K562 (cell line): Measurements from ENCODE around the gene CNNM2. TPM values are rescaled to one million over a fixed set of nuclear protein-coding genes. Genes with fewer than 3 reads are reported as not detected.

Experiments used
- CBFA2T2 ChIP-seq: fragments of 450-650 bp; conservative IDR thresholded peaks from 2 replicates; pipeline ENCODE4 v1.6.1; 2017; ENCODE audit warnings: mild to moderate bottlenecking
- CBX1 ChIP-seq: sonication (generic); IDR thresholded peaks from 2 replicates; pipeline ENCODE4 v1.6.1; 2016; ENCODE audit warnings: antibody characterized with exemption, low read depth, mild to moderate bottlenecking
- CBX2 ChIP-seq: fragments of 200-600 bp; sonication (generic); IDR thresholded peaks from one replicate; pipeline ENCODE4 v1.6.1; 2012; ENCODE audit warnings: mild to moderate bottlenecking, low read length, inconsistent platforms; ENCODE audit not compliant: insufficient read depth, poor library complexity, severe bottlenecking
- HMG20A ChIP-seq: fragments of 450-650 bp; formaldehyde crosslinking; conservative IDR thresholded peaks from 2 replicates; pipeline ENCODE4 v1.4.0; 2020; ENCODE audit warnings: mild to moderate bottlenecking, mixed read lengths
- HNRNPL ChIP-seq: fragments of 200-400 bp; formaldehyde crosslinking; IDR thresholded peaks from 2 replicates; pipeline ENCODE4 v1.6.1; 2017; ENCODE audit warnings: low read depth, mild to moderate bottlenecking, low read length
- RCOR1 ChIP-seq, 2 experiments: IDR thresholded peaks; 2 replicates each; pipeline ENCODE4 v1.6.1; 2012; ENCODE audit warnings: low read depth in 2 of 2, low read length in 2 of 2, borderline replicate concordance in 1 of 2, improper control_type of control experiment in 1 of 2
- ZFP36 ChIP-seq: fragments of 150-350 bp; IDR thresholded peaks from 2 replicates; pipeline ENCODE4 v1.6.1; 2018; ENCODE audit warnings: low read length, low read depth; ENCODE audit not compliant: partially characterized antibody
- ZNF12 ChIP-seq: sonication (generic); formaldehyde crosslinking; IDR thresholded peaks from 2 replicates; pipeline ENCODE4 v1.4.0; 2020; ENCODE audit warnings: mild to moderate bottlenecking, missing genetic modification reagents
- ZNF274 ChIP-seq: IDR thresholded peaks from 2 replicates; pipeline ENCODE4 v1.6.1; 2011; ENCODE audit warnings: low read depth, mild to moderate bottlenecking, low read length, moderate library complexity, borderline replicate concordance
- ZNF584 ChIP-seq: fragments of 200-800 bp; sonication (Bioruptor generic); IDR thresholded peaks from 2 replicates; pipeline ENCODE4 v1.6.1; 2016; ENCODE audit warnings: low read depth, mild to moderate bottlenecking, missing genetic modification characterization, missing compliant biosample characterization
- ZNF586 ChIP-seq: fragments of 450-650 bp; formaldehyde crosslinking; conservative IDR thresholded peaks from 2 replicates; pipeline ENCODE4 v1.4.0; 2020; ENCODE audit warnings: mild to moderate bottlenecking, moderate library complexity
- polyA plus RNA-seq, 8 experiments: library from polyadenylated mRNA; depleted of rRNA in 4 of 8; stranded (reverse) in 5 of 8; unstranded in 3 of 8; fragments of >200 nt; fragmentation: Nextera tagmentation in 2 of 8; fragmentation: Illumina TruSeq in 1 of 8; extraction: Ambion mirVana in 2 of 8; extraction: Trizol in 1 of 8; gene quantifications; 2 replicates each; pipeline versions ENCODE4 v1.2.1 to v1.2.3, GENCODE V29; 2011 to 2014; ENCODE audit warnings: inconsistent platforms in 1 of 8, missing spikeins in 1 of 8
- total RNA-seq, 7 experiments: library from RNA; depleted of rRNA in 6 of 7; stranded (reverse); fragments of >200 nt in 6 of 7; fragmentation: Illumina TruSeq in 2 of 7; extraction: Trizol in 2 of 7; gene quantifications; 2 replicates each; pipeline versions ENCODE4 v1.2.1 to v1.2.3, GENCODE V29; 2011 to 2021; ENCODE audit warnings: low replicate concordance in 1 of 7
- TF ChIP-seq, protein P1 (sequence below), 2 experiments: fragments of 450-650 bp in 1 of 2; IDR thresholded peaks; 2 replicates each; pipeline ENCODE4 v1.6.1; 2011 to 2017; ENCODE audit warnings: low read depth in 2 of 2, antibody characterized with exemption in 1 of 2, borderline replicate concordance in 1 of 2, low read length in 1 of 2, mild to moderate bottlenecking in 1 of 2, mixed read lengths in 1 of 2; ENCODE audit not compliant: control insufficient read depth in 1 of 2
- TF ChIP-seq, protein P2 (sequence below), 3 experiments: fragments of 200-800 bp in 1 of 3; sonication (Bioruptor generic) in 1 of 3; sonication (generic) in 1 of 3; formaldehyde crosslinking in 1 of 3; IDR thresholded peaks; 2 replicates each; pipeline versions ENCODE4 v1.6.1 to v1.8.0; 2016 to 2022; ENCODE audit warnings: mild to moderate bottlenecking in 2 of 3, missing compliant biosample characterization in 2 of 3, missing genetic modification characterization in 2 of 3, missing genetic modification reagents in 1 of 3
- TF ChIP-seq, protein P3 (sequence below): fragments of 250-450 bp; sonication (Bioruptor Pico); IDR thresholded peaks from 2 replicates; pipeline ENCODE4 v1.4.0; 2020; ENCODE audit warnings: borderline replicate concordance
- TF ChIP-seq, protein P4 (sequence below): sonication (generic); formaldehyde crosslinking; IDR thresholded peaks from 2 replicates; pipeline ENCODE4 v1.8.0; 2022; ENCODE audit warnings: mild to moderate bottlenecking, missing genetic modification reagents
- TF ChIP-seq, protein P5 (sequence below): fragments of 200-400 bp; formaldehyde crosslinking; IDR thresholded peaks from 2 replicates; pipeline ENCODE4 v1.6.1; 2017; ENCODE audit warnings: mild to moderate bottlenecking, low read depth, low read length, moderate library complexity

The CNNM2 gene
- total and polyA plus RNA-seq, 9 of the 15 experiments (the other 6 are each of a cell fraction or from before 2014, with no cell fraction given), result 0.21 to 5.0 (median 1.3) TPM

DNA sequence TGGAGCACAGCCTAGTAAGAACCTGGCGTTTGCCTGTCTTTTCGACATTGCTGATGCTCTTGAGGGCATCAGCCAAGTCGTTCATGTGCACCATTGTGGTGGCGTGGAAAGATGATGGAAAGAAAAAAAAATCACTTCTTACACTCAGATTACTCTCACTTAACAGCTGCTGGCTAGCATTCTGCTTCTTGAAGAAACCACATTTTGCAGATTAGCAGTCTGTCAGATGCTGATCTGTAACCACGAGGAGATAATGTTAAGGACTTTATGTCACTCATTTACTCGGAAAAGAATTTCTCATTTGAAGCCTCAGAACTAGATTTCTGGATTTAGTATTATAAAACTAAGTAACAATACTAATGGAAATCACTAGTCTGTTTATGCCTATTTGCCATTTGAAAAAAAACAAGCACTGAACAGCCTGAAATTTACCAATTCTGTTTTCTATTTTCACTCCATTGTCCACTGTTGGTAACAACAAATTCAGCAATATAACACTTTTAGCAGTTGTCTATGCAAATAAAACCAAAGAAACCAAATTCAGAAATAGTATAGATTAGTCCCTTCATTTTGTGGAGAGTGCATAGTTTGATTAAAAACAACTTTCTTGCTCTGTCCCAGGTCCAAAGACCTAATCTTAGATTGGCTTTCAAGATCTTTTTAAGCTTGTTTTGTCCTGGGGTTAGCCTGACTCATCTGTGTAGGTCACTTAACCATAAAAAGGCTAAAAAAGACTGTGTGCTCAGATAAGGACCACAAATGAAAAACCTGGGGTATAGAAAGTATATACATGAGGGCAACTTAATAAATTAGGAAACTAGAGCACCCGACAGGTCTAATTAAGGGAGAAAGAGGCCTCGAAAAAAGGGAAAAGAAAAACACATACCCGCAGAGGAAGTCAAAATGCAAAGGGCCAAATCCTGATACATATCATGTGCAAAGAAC, 207.5 kb downstream of the CNNM2 start (continued):
- TF ChIP-seq HMG20A (CRISPR knock-in tag) (0 out of 2 replicates have a peak, but pooled peaks have one; percentile 37), ZNF586 (CRISPR knock-in tag) (no peak), CBX2 (no peak), ZNF274 (no peak), CBX1 (no peak), HNRNPL (no peak), RCOR1 (IDR thresholded peaks at IDR 0.05; ENCODE audit: borderline replicate concordance in 1 of 2, low read depth in 2 of 2, low read length in 2 of 2) (peak in 1 of 2 experiments; percentile 94; a peak in 2 of 4 replicates), ZNF12 (CRISPR knock-in tag) (no peak), ZFP36 (no peak), ZNF584 (no peak), CBFA2T2 (peak; percentile 28; the same call in 1 of the 2 replicates)
- TF ChIP-seq, protein P1, sequence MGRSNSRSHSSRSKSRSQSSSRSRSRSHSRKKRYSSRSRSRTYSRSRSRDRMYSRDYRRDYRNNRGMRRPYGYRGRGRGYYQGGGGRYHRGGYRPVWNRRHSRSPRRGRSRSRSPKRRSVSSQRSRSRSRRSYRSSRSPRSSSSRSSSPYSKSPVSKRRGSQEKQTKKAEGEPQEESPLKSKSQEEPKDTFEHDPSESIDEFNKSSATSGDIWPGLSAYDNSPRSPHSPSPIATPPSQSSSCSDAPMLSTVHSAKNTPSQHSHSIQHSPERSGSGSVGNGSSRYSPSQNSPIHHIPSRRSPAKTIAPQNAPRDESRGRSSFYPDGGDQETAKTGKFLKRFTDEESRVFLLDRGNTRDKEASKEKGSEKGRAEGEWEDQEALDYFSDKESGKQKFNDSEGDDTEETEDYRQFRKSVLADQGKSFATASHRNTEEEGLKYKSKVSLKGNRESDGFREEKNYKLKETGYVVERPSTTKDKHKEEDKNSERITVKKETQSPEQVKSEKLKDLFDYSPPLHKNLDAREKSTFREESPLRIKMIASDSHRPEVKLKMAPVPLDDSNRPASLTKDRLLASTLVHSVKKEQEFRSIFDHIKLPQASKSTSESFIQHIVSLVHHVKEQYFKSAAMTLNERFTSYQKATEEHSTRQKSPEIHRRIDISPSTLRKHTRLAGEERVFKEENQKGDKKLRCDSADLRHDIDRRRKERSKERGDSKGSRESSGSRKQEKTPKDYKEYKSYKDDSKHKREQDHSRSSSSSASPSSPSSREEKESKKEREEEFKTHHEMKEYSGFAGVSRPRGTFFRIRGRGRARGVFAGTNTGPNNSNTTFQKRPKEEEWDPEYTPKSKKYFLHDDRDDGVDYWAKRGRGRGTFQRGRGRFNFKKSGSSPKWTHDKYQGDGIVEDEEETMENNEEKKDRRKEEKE (IDR thresholded peaks at IDR 0.05; ENCODE audit: borderline replicate concordance in 1 of 2, control insufficient read depth in 1 of 2, low read depth in 2 of 2, low read length in 1 of 2), result no peak
- TF ChIP-seq, protein P2, sequence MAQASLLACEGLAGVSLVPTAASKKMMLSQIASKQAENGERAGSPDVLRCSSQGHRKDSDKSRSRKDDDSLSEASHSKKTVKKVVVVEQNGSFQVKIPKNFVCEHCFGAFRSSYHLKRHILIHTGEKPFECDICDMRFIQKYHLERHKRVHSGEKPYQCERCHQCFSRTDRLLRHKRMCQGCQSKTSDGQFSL (CRISPR knock-in tag; IDR thresholded peaks at IDR 0.05), result no peak
- TF ChIP-seq, protein P2 (tag; IDR thresholded peaks at IDR 0.05), result no peak
- TF ChIP-seq, protein P3, sequence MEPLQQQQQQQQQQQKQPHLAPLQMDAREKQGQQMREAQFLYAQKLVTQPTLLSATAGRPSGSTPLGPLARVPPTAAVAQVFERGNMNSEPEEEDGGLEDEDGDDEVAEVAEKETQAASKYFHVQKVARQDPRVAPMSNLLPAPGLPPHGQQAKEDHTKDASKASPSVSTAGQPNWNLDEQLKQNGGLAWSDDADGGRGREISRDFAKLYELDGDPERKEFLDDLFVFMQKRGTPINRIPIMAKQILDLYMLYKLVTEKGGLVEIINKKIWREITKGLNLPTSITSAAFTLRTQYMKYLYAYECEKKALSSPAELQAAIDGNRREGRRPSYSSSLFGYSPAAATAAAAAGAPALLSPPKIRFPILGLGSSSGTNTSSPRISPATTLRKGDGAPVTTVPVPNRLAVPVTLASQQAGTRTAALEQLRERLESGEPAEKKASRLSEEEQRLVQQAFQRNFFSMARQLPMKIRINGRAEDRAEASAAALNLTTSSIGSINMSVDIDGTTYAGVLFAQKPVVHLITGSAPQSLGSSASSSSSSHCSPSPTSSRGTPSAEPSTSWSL (CRISPR knock-in tag), result no peak
- TF ChIP-seq, protein P4, sequence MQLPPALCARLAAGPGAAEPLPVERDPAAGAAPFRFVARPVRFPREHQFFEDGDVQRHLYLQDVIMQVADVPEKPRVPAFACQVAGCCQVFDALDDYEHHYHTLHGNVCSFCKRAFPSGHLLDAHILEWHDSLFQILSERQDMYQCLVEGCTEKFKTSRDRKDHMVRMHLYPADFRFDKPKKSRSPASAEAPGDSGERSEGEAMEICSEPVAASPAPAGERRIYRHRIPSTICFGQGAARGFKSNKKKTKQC (CRISPR knock-in tag), result no peak
- TF ChIP-seq, protein P5, sequence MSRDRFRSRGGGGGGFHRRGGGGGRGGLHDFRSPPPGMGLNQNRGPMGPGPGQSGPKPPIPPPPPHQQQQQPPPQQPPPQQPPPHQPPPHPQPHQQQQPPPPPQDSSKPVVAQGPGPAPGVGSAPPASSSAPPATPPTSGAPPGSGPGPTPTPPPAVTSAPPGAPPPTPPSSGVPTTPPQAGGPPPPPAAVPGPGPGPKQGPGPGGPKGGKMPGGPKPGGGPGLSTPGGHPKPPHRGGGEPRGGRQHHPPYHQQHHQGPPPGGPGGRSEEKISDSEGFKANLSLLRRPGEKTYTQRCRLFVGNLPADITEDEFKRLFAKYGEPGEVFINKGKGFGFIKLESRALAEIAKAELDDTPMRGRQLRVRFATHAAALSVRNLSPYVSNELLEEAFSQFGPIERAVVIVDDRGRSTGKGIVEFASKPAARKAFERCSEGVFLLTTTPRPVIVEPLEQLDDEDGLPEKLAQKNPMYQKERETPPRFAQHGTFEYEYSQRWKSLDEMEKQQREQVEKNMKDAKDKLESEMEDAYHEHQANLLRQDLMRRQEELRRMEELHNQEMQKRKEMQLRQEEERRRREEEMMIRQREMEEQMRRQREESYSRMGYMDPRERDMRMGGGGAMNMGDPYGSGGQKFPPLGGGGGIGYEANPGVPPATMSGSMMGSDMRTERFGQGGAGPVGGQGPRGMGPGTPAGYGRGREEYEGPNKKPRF, result no peak
